K562 (cell line): ENCODE data around the gene CLDN24. TPM values are rescaled to one million over a fixed set of nuclear protein-coding genes. Genes with fewer than 3 reads are reported as not detected.

Experiments used
- ATAC-seq: fragments of 200-7000 bp; cut with Tn5 transposase; 3 replicates; pipeline ENCODE4 v1.9.1; 2020; ENCODE audit warnings: moderate library complexity
- BruUV-seq: library from RNA; stranded (reverse); fragments of 400-500 nt; replicated peaks from 2 replicates; lab custom pipeline; 2021; lab: Mats Ljungman, UMichigan
- CTCF ChIA-PET: fragments of 300-600 bp; formaldehyde crosslinking; extraction: SDS; loops from one replicate; lab custom pipeline; 2021; ENCODE audit warnings: low intra/inter-chr PET ratio; lab: Yijun Ruan, JAX
- POLR2A ChIA-PET: fragments of 300-600, 350-650 bp; sonication (Branson Sonifier 250); formaldehyde crosslinking; extraction: SDS; loops from one replicate; lab custom pipeline; 2021; ENCODE audit warnings: antibody characterized with exemption, inconsistent platforms; lab: Yijun Ruan, JAX
- DNase-seq, 4 experiments: peaks; one replicate each; pipeline versions ENCODE4 v3.0.0 to v3.0.0-alpha.2; 2011 to 2018; ENCODE audit warnings: low spot score in 3 of 4, mixed read lengths in 3 of 4; ENCODE audit errors: extremely low read depth in 1 of 4
- FAIRE-seq: peaks from 2 replicates; lab custom pipeline; 2011; peaks lifted over from hg19 to GRCh38; lab: Jason Lieb, UNC
- H2AFZ ChIP-seq: 2 replicates; pipeline ENCODE4 v1.6.0; 2011; ENCODE audit warnings: low read depth, low read length, control low read depth, inconsistent platforms
- H3K27ac ChIP-seq: fragments of 200-600 bp; 3 replicates; pipeline ENCODE4 v1.8.0; 2011; ENCODE audit warnings: low read depth, mild to moderate bottlenecking, control low read depth, inconsistent platforms, low read length, moderate library complexity, mixed read lengths; ENCODE audit errors: extremely low read depth
- H3K27me3 ChIP-seq, 2 experiments: fragments of 300-600 bp in 1 of 2; 2 replicates in 1 of 2; 3 replicates in 1 of 2; pipeline versions ENCODE4 v1.6.0 to v1.8.0; 2011; ENCODE audit warnings: inconsistent platforms in 2 of 2, low read length in 2 of 2, mild to moderate bottlenecking in 1 of 2, mixed read lengths in 1 of 2, moderate library complexity in 1 of 2; ENCODE audit not compliant: control insufficient read depth in 2 of 2, insufficient read depth in 2 of 2
- H3K36me3 ChIP-seq: fragments of 300-600 bp; 3 replicates; pipeline ENCODE4 v1.8.0; 2011; ENCODE audit warnings: mild to moderate bottlenecking, low read length, inconsistent platforms; ENCODE audit not compliant: control insufficient read depth, insufficient read depth
- H3K4me1 ChIP-seq, 2 experiments: fragments of 200-600 bp in 1 of 2; replicated peaks in 1 of 2; 2 replicates in 1 of 2; 3 replicates in 1 of 2; pipeline versions ENCODE4 v1.5.1 to v1.8.0; 2011; ENCODE audit warnings: inconsistent platforms in 2 of 2, low read length in 2 of 2, mild to moderate bottlenecking in 1 of 2, mixed read lengths in 1 of 2, moderate library complexity in 1 of 2; ENCODE audit not compliant: control insufficient read depth in 2 of 2, insufficient read depth in 2 of 2
- H3K4me2 ChIP-seq: 2 replicates; pipeline ENCODE4 v1.6.1; 2011; ENCODE audit warnings: low read length, control low read depth, inconsistent platforms, mixed read lengths; ENCODE audit not compliant: insufficient read depth
- H3K4me3 ChIP-seq: fragments of 200-600 bp; sonication (generic), shearing (Covaris generic); 2 replicates; pipeline ENCODE4 v1.5.1; 2016; ENCODE audit warnings: control low read depth, inconsistent platforms
- H3K79me2 ChIP-seq: fragments of 200-600 bp; 3 replicates; pipeline ENCODE4 v1.8.0; 2011; ENCODE audit warnings: low read length, inconsistent platforms; ENCODE audit not compliant: control insufficient read depth, insufficient read depth
- H3K9ac ChIP-seq, 2 experiments: 2 replicates each; pipeline versions ENCODE4 v1.6.0 to v1.6.1; 2011; ENCODE audit warnings: low read depth in 2 of 2, low read length in 2 of 2, control low read depth in 1 of 2, inconsistent platforms in 1 of 2, mild to moderate bottlenecking in 1 of 2, mixed read lengths in 1 of 2; ENCODE audit not compliant: insufficient read depth in 1 of 2
- H3K9me1 ChIP-seq: one replicate; pipeline ENCODE4 v1.6.0; 2011; ENCODE audit warnings: inconsistent platforms, mild to moderate bottlenecking, low read length, moderate library complexity; ENCODE audit not compliant: control insufficient read depth, insufficient read depth
- H3K9me3 ChIP-seq: replicated peaks from 2 replicates; pipeline ENCODE4 v1.5.1; 2011; ENCODE audit warnings: low read depth, low read length, inconsistent platforms; ENCODE audit not compliant: control insufficient read depth, insufficient read depth
- H4K20me1 ChIP-seq: replicated peaks from 2 replicates; pipeline ENCODE4 v1.6.1; 2011; ENCODE audit warnings: low read length, inconsistent platforms, mixed read lengths; ENCODE audit not compliant: control insufficient read depth, insufficient read depth
- E2F6 ChIP-seq, 2 experiments: IDR thresholded peaks; 2 replicates each; pipeline ENCODE4 v1.6.1; 2011; ENCODE audit warnings: borderline replicate concordance in 1 of 2, control low read depth in 1 of 2, low read depth in 1 of 2, low read length in 1 of 2, mild to moderate bottlenecking in 1 of 2, mixed read lengths in 1 of 2, moderate library complexity in 1 of 2; ENCODE audit not compliant: insufficient read depth in 1 of 2, insufficient read length in 1 of 2, poor library complexity in 1 of 2, severe bottlenecking in 1 of 2; ENCODE audit errors: extremely low read depth in 1 of 2
- ESRRB ChIP-seq: fragments of 250-450 bp; sonication (Bioruptor Pico); IDR thresholded peaks from 2 replicates; pipeline ENCODE4 v1.5.0; 2020; ENCODE audit warnings: mild to moderate bottlenecking, moderate library complexity, borderline replicate concordance
- L3MBTL2 ChIP-seq: fragments of 450-650 bp; IDR thresholded peaks from 2 replicates; pipeline ENCODE4 v1.6.1; 2016; ENCODE audit warnings: mild to moderate bottlenecking, moderate library complexity
- MAZ ChIP-seq, 2 experiments: fragments of 450-650 bp in 1 of 2; sonication (generic) in 1 of 2; formaldehyde crosslinking; IDR thresholded peaks in 1 of 2; conservative IDR thresholded peaks in 1 of 2; 2 replicates each; pipeline versions ENCODE4 v1.4.0 to v1.5.0; 2020; ENCODE audit warnings: mild to moderate bottlenecking in 1 of 2, missing genetic modification reagents in 1 of 2
- SAFB ChIP-seq: fragments of 200-400 bp; formaldehyde crosslinking; IDR thresholded peaks from 2 replicates; pipeline ENCODE4 v1.6.1; 2017; ENCODE audit warnings: low read depth, low read length, borderline replicate concordance
- XRCC4 ChIP-seq: IDR thresholded peaks from one replicate; pipeline ENCODE4 v1.6.1; 2011; ENCODE audit not compliant: insufficient read depth, insufficient read length; ENCODE audit errors: extremely low read depth
- ZBTB43 ChIP-seq: sonication (generic); formaldehyde crosslinking; IDR thresholded peaks from 2 replicates; pipeline ENCODE4 v1.8.0; 2023; ENCODE audit warnings: mild to moderate bottlenecking, missing genetic modification reagents
- ZNF124 ChIP-seq: sonication (generic); formaldehyde crosslinking; IDR thresholded peaks from 2 replicates; pipeline ENCODE4 v1.8.1; 2022; ENCODE audit warnings: missing genetic modification reagents
- ZNF316 ChIP-seq: fragments of 450-650 bp; IDR thresholded peaks from 2 replicates; pipeline ENCODE4 v1.6.1; 2016
- ZNF592 ChIP-seq: fragments of 450-650 bp; IDR thresholded peaks from 2 replicates; pipeline ENCODE4 v1.6.1; 2017; ENCODE audit warnings: antibody characterized with exemption, mild to moderate bottlenecking
- ZNF764 ChIP-seq: fragments of 250-450 bp; sonication (Bioruptor Pico); IDR thresholded peaks from 2 replicates; pipeline ENCODE4 v1.4.0; 2020; ENCODE audit warnings: low read depth, mild to moderate bottlenecking, moderate library complexity
- WGBS: fragments of 100-300 bp; shearing (Covaris generic); methylation state at CpG from one replicate; pipeline ENCODE4 v1.1.6; 2016; ENCODE audit warnings: low coverage, mixed read lengths; ENCODE audit not compliant: insufficient coverage; ENCODE audit errors: missing lambda C conversion rate; 5-methylcytosine and 5-hydroxymethylcytosine counted together
- in situ Hi-C: fragments of 300-500 bp; cut with MboI; formaldehyde crosslinking; loops from 4 replicates; pipeline ENCODE4 v1.15.0; 2018; ENCODE audit warnings: inconsistent platforms, mixed read lengths
- intact Hi-C: fragments of 100-400 bp; cut with micrococcal nuclease; formaldehyde crosslinking; loops from 2 replicates; pipeline ENCODE4 v1.14.2; 2022
- polyA plus RNA-seq, 8 experiments: library from polyadenylated mRNA; depleted of rRNA in 4 of 8; stranded (reverse) in 5 of 8; unstranded in 3 of 8; fragments of >200 nt; fragmentation: Nextera tagmentation in 2 of 8; fragmentation: Illumina TruSeq in 1 of 8; extraction: Ambion mirVana in 2 of 8; extraction: Trizol in 1 of 8; gene quantifications; 2 replicates each; pipeline versions ENCODE4 v1.2.1 to v1.2.3, GENCODE V29; 2011 to 2014; ENCODE audit warnings: inconsistent platforms in 1 of 8, missing spikeins in 1 of 8
- total RNA-seq, 7 experiments: library from RNA; depleted of rRNA in 6 of 7; stranded (reverse); fragments of >200 nt in 6 of 7; fragmentation: Illumina TruSeq in 2 of 7; extraction: Trizol in 2 of 7; gene quantifications; 2 replicates each; pipeline versions ENCODE4 v1.2.1 to v1.2.3, GENCODE V29; 2011 to 2021; ENCODE audit warnings: low replicate concordance in 1 of 7

CLDN24 gene
- total and polyA plus RNA-seq, 9 of the 15 experiments (the other 6 are each of a cell fraction or from before 2014, with no cell fraction given), result not detected

GRCh38 chr4:183354219-183354618 lies 32.0 kb upstream of the CLDN24 start:
- in situ Hi-C loops (no loop called here), intact Hi-C loops (no loop called here)
- no TSS peak for BruUV-seq
- Histone ChIP-seq H3K27ac (no peak overlapping the region), H3K4me1 (peaks cover 10 to 17% of the 10 kb centered on the region in 2 experiments; a peak in 3 of 5 replicates), H3K9me1 (no peaks in the 10 kb centered on the region), H3K9ac (peak overlapping the region in 1 of 2 experiments; percentile 42; a peak in 1 of 4 replicates), H3K4me3 (no peak overlapping the region), H3K36me3 (no peaks in the 10 kb centered on the region), H3K9me3 (no peaks in the 10 kb centered on the region), H4K20me1 (no peaks in the 10 kb centered on the region), H3K27me3 (no peaks in the 10 kb centered on the region), H2AFZ (peak overlapping the region; percentile 86), H3K79me2 (no peaks in the 10 kb centered on the region), H3K4me2 (peak overlapping the region; percentile 20; the same call in 1 of the 2 replicates)
- ChIA-PET POLR2A (no interaction called here), CTCF (no interaction called here)
- ATAC-seq, result peak; percentile 21
- WGBS, result 11% methylated on average over 9 of the region's 9 CpGs
- DNase-seq, result peak in 1 of 4 experiments; percentile 18
- FAIRE-seq, result peak; percentile 19
- no peak for TF ChIP-seq SAFB
- TF ChIP-seq ZNF316, result no peak
- TF ChIP-seq ESRRB (CRISPR knock-in tag), result no peak
- TF ChIP-seq ZNF592, result peak; percentile 55
- no peak for TF ChIP-seq ZNF124 (CRISPR knock-in tag)
- TF ChIP-seq XRCC4, result no peak
- no peak for TF ChIP-seq ZNF764 (CRISPR knock-in tag)
- TF ChIP-seq ZBTB43 (CRISPR knock-in tag), result no peak
- no peak for TF ChIP-seq MAZ (CRISPR knock-in tag; conservative IDR thresholded peaks at IDR 0.05 in 1 of 2, IDR thresholded peaks at IDR 0.05 in 1 of 2)
- TF ChIP-seq L3MBTL2, result peak; percentile 38; the same call in 1 of the 2 replicates
- TF ChIP-seq E2F6 (IDR thresholded peaks at IDR 0.05; ENCODE audit: borderline replicate concordance in 1 of 2, extremely low read depth in 1 of 2, insufficient read depth in 1 of 2, insufficient read length in 1 of 2, low read depth in 1 of 2, low read length in 1 of 2, poor library complexity in 1 of 2, severe bottlenecking in 1 of 2), result peak in 1 of 2 experiments; percentile 10
